Fibroblast of lung (primary cell): ENCODE measurements around the gene EML2. TPM values are rescaled to one million over a fixed set of nuclear protein-coding genes. Genes with fewer than 3 reads are reported as not detected.

Source experiments
- DNase-seq, 2 donors: peaks; one replicate each; pipeline versions ENCODE4 v3.0.0 to v3.0.0-alpha.2; 2010; ENCODE audit warnings: low read depth in 2 of 2
- H2AFZ ChIP-seq: 2 replicates; pipeline ENCODE4 v1.5.1; 2012; ENCODE audit warnings: low read length, control low read depth, inconsistent platforms
- H3K27ac ChIP-seq: 2 replicates; pipeline ENCODE4 v1.5.1; 2011; ENCODE audit warnings: low read length, control low read depth; ENCODE audit not compliant: insufficient read depth
- H3K27me3 ChIP-seq: 2 replicates; pipeline ENCODE4 v1.5.1; 2011; ENCODE audit warnings: mild to moderate bottlenecking, low read length; ENCODE audit not compliant: control insufficient read depth, insufficient read depth
- H3K36me3 ChIP-seq: 2 replicates; pipeline ENCODE4 v1.5.1; 2011; ENCODE audit warnings: low read length; ENCODE audit not compliant: control insufficient read depth, insufficient read depth
- H3K4me1 ChIP-seq: 2 replicates; pipeline ENCODE4 v1.5.1; 2011; ENCODE audit warnings: low read length; ENCODE audit not compliant: control insufficient read depth, insufficient read depth; ENCODE audit errors: extremely low read depth
- H3K4me2 ChIP-seq: 2 replicates; pipeline ENCODE4 v1.5.1; 2011; ENCODE audit warnings: low read length, control low read depth; ENCODE audit not compliant: insufficient read depth; ENCODE audit errors: extremely low read depth
- H3K4me3 ChIP-seq, 4 experiments: fragments of 200-600 bp in 1 of 4; sonication (generic) in 1 of 4; replicated peaks in 1 of 4; 2 replicates each; pipeline ENCODE4 v1.5.1; 2011 to 2016; ENCODE audit warnings: low read length in 4 of 4, low read depth in 3 of 4, mild to moderate bottlenecking in 3 of 4, control low read depth in 2 of 4, inconsistent platforms in 1 of 4, mixed read lengths in 1 of 4; ENCODE audit not compliant: insufficient read depth in 1 of 4; ENCODE audit errors: control extremely low read depth in 1 of 4
- H3K79me2 ChIP-seq: 2 replicates; pipeline ENCODE4 v1.5.1; 2012; ENCODE audit warnings: mild to moderate bottlenecking, low read length, inconsistent platforms; ENCODE audit not compliant: control insufficient read depth, insufficient read depth
- H3K9ac ChIP-seq: 2 replicates; pipeline ENCODE4 v1.5.1; 2011; ENCODE audit warnings: mild to moderate bottlenecking, low read length, control low read depth; ENCODE audit not compliant: insufficient read depth
- H3K9me3 ChIP-seq: 2 replicates; pipeline ENCODE4 v1.5.1; 2012; ENCODE audit warnings: low read depth, low read length; ENCODE audit not compliant: control insufficient read depth, insufficient read depth
- H4K20me1 ChIP-seq: 2 replicates; pipeline ENCODE4 v1.5.1; 2011; ENCODE audit warnings: low read length; ENCODE audit not compliant: control insufficient read depth, insufficient read depth; ENCODE audit errors: extremely low read depth
- CTCF ChIP-seq, 2 donors: IDR thresholded peaks in 1 of 2; conservative IDR thresholded peaks in 1 of 2; 1 replicate in 1 of 2; 2 replicates in 1 of 2; pipeline ENCODE4 v1.5.1; 2011 to 2012; ENCODE audit warnings: low read length in 2 of 2, control low read depth in 1 of 2, inconsistent platforms in 1 of 2, low read depth in 1 of 2, mild to moderate bottlenecking in 1 of 2
- EZH2 ChIP-seq: IDR thresholded peaks from 2 replicates; pipeline ENCODE4 v1.5.1; 2012; ENCODE audit warnings: low read length, control low read depth, mild to moderate bottlenecking; ENCODE audit errors: missing control alignments
- polyA plus RNA-seq, 2 donors: library from polyadenylated mRNA; depleted of rRNA in 1 of 2; stranded (reverse) in 1 of 2; unstranded in 1 of 2; fragments of >200 nt; gene quantifications; 2 replicates each; pipeline ENCODE4 v1.2.1, GENCODE V29; 2011 to 2012; ENCODE audit warnings: missing spikeins in 1 of 2
- total RNA-seq: library from RNA; depleted of rRNA; stranded (reverse); fragments of >200 nt; gene quantifications from 2 replicates; pipeline ENCODE4 v1.2.1, GENCODE V29; 2014

The EML2 gene
- total and polyA plus RNA-seq, 2 donors (not counting 1 experiment from before 2014, with no cell fraction given), result 11.2 to 69.9 TPM

GRCh38 chr19:45591638-45592005 lies 47.6 kb downstream of the EML2 start:
- H3K27me3 ChIP-seq, result no peaks in the 10 kb centered on the region
- H3K9ac ChIP-seq, result no peak overlapping the region
- H3K36me3 ChIP-seq, result no peaks in the 10 kb centered on the region
- H3K4me3 ChIP-seq, result no peak overlapping the region
- no peaks in the 10 kb centered on the region for H3K9me3 ChIP-seq
- no peak for DNase-seq
- H3K79me2 ChIP-seq, result no peaks in the 10 kb centered on the region
- no peaks in the 10 kb centered on the region for H3K4me1 ChIP-seq
- no peaks in the 10 kb centered on the region for H4K20me1 ChIP-seq
- no peak overlapping the region for H2AFZ ChIP-seq
- no peak overlapping the region for H3K27ac ChIP-seq
- no peak overlapping the region for H3K4me2 ChIP-seq
- TF ChIP-seq CTCF (conservative IDR thresholded peaks at IDR 0.05 in 1 of 2, IDR thresholded peaks at IDR 0.05 in 1 of 2; ENCODE audit: low read depth in 1 of 2, low read length in 2 of 2) (no peak), EZH2 (no peak)

- H4K20me1 ChIP-seq, result no peaks in the 10 kb centered on the region
- no peak overlapping the region for H2AFZ ChIP-seq
- H3K4me3 ChIP-seq, result no peak overlapping the region
- no peak overlapping the region for H3K4me2 ChIP-seq
- H3K9me3 ChIP-seq, result no peaks in the 10 kb centered on the region
- DNase-seq, result peak; percentile 34 to 45
- H3K27me3 ChIP-seq, result no peaks in the 10 kb centered on the region
- H3K27ac ChIP-seq, result no peak overlapping the region
- no peak overlapping the region for H3K9ac ChIP-seq
- no peaks in the 10 kb centered on the region for H3K79me2 ChIP-seq
- no peaks in the 10 kb centered on the region for H3K36me3 ChIP-seq
- TF ChIP-seq CTCF (conservative IDR thresholded peaks at IDR 0.05 in 1 of 2, IDR thresholded peaks at IDR 0.05 in 1 of 2; ENCODE audit: low read depth in 1 of 2, low read length in 2 of 2) (peak; percentile 11 to 46), EZH2 (no peak)
- H3K4me1 ChIP-seq, result no peaks in the 10 kb centered on the region
Observed at GRCh38 chr19:45591004-45591637, 48.1 kb downstream of the EML2 start.

- DNase-seq, result no peak
- no peaks in the 10 kb centered on the region for H3K36me3 ChIP-seq
- no peaks in the 10 kb centered on the region for H3K4me1 ChIP-seq
- no peaks in the 10 kb centered on the region for H3K79me2 ChIP-seq
- no peak for TF ChIP-seq EZH2
- TF ChIP-seq CTCF (conservative IDR thresholded peaks at IDR 0.05 in 1 of 2, IDR thresholded peaks at IDR 0.05 in 1 of 2; ENCODE audit: low read depth in 1 of 2, low read length in 2 of 2), result no peak
- no peak overlapping the region for H3K4me2 ChIP-seq
- no peaks in the 10 kb centered on the region for H4K20me1 ChIP-seq
- H3K9me3 ChIP-seq, result no peaks in the 10 kb centered on the region
- H3K9ac ChIP-seq, result no peak overlapping the region
- no peaks in the 10 kb centered on the region for H3K27me3 ChIP-seq
- no peak overlapping the region for H3K27ac ChIP-seq
- no peak overlapping the region for H3K4me3 ChIP-seq
- H2AFZ ChIP-seq, result no peak overlapping the region
Observed at GRCh38 chr19:45590300-45591003, 48.7 kb downstream of the EML2 start.
